Lung (tissue), 12 donors: ENCODE measurements around the gene STEAP3. TPM values are rescaled to one million over a fixed set of nuclear protein-coding genes. Genes with fewer than 3 reads are reported as not detected.

Experiments
- ATAC-seq: fragments of 200-7000 bp; cut with Tn5 transposase; one replicate; pipeline ENCODE4 v1.9.1; 2020; ENCODE audit warnings: moderate number of reproducible peaks; ENCODE audit not compliant: insufficient read depth, low FRiP score
- DNase-seq, 3 donors: peaks; one replicate each; pipeline ENCODE4 v3.0.0-alpha.2; 2013 to 2017
- H3K27ac ChIP-seq, 2 donors: one replicate each; pipeline ENCODE4 v1.5.1; 2013; ENCODE audit warnings: mild to moderate bottlenecking in 2 of 2, moderate library complexity in 2 of 2, control low read depth in 1 of 2, inconsistent platforms in 1 of 2, low read depth in 1 of 2, low read length in 1 of 2
- H3K27me3 ChIP-seq, 3 donors: one replicate each; pipeline ENCODE4 v1.5.1; 2013; ENCODE audit warnings: low read length in 2 of 3; ENCODE audit not compliant: control insufficient read depth in 3 of 3, insufficient read depth in 3 of 3
- H3K36me3 ChIP-seq, 4 donors: one replicate each; pipeline ENCODE4 v1.5.1; 2013; ENCODE audit warnings: low read length in 4 of 4, mild to moderate bottlenecking in 1 of 4, moderate library complexity in 1 of 4; ENCODE audit not compliant: control insufficient read depth in 4 of 4, insufficient read depth in 4 of 4
- H3K4me1 ChIP-seq, 5 donors: one replicate each; pipeline ENCODE4 v1.5.1; 2013; ENCODE audit warnings: low read length in 5 of 5, mild to moderate bottlenecking in 2 of 5, moderate library complexity in 1 of 5; ENCODE audit not compliant: control insufficient read depth in 5 of 5, insufficient read depth in 5 of 5
- H3K4me3 ChIP-seq: one replicate; pipeline ENCODE4 v1.5.1; 2013; ENCODE audit warnings: mild to moderate bottlenecking, control low read depth, moderate library complexity
- H3K9ac ChIP-seq, 2 donors: one replicate each; pipeline ENCODE4 v1.5.1; 2013; ENCODE audit warnings: low read length in 2 of 2, control low read depth in 1 of 2; ENCODE audit not compliant: insufficient read depth in 1 of 2
- H3K9me3 ChIP-seq, 4 donors: one replicate each; pipeline ENCODE4 v1.5.1; 2013; ENCODE audit warnings: low read length in 3 of 4, mild to moderate bottlenecking in 1 of 4, moderate library complexity in 1 of 4; ENCODE audit not compliant: control insufficient read depth in 4 of 4, insufficient read depth in 3 of 4
- CTCF ChIP-seq: IDR thresholded peaks from 2 replicates; pipeline ENCODE4 v1.5.1; 2012; ENCODE audit warnings: mild to moderate bottlenecking; ENCODE audit errors: control extremely low read depth, extremely low read depth
- WGBS, 2 donors: extraction: QIAGEN DNeasy Blood & Tissue Kit; methylation state at CpG; one replicate each; pipeline ENCODE4 v1.1.7; 2013; 5-methylcytosine and 5-hydroxymethylcytosine counted together
- polyA plus RNA-seq, 2 donors: library from polyadenylated mRNA; stranded (reverse); fragments of 200-250 nt; gene quantifications; one replicate each; pipeline ENCODE4 v1.2.1, GENCODE V29; 2013
- total RNA-seq, 2 donors: library from RNA; depleted of rRNA in 1 of 2; stranded (reverse); fragments of >200 nt in 1 of 2; gene quantifications; one replicate each; pipeline ENCODE4 v1.2.1, GENCODE V29; 2014 to 2021
- donor health status: control.
- donor health status: control.
- donor health status: Bipolar disorder and iron deficiency.
- donor health status: healthy.
- donor health status: DM: yes; HTN: yes; CAD: no.

The STEAP3 gene
- total and polyA plus RNA-seq, 4 donors = 4.3 to 47.8 (median 20.1) TPM

- H3K27me3 ChIP-seq = no peaks in the 10 kb centered on the region
- ATAC-seq (no peak), DNase-seq (no peak)
- H3K27ac ChIP-seq = no peak overlapping the region
- H3K36me3 ChIP-seq = no peaks in the 10 kb centered on the region
- H3K9me3 ChIP-seq = no peaks in the 10 kb centered on the region
- no peak overlapping the region for H3K4me3 ChIP-seq
- 61 to 67% methylated on average over 2 of the region's 2 CpGs for WGBS, 2 donors
- no peak overlapping the region for H3K9ac ChIP-seq
- H3K4me1 ChIP-seq = no peaks in the 10 kb centered on the region
- no peak for TF ChIP-seq CTCF
These were observed 44.4 kb upstream of the STEAP3 start for GRCh38 chr2:119179202-119179601.

GRCh38 chr2:119179991-119180390 is 43.6 kb upstream of the STEAP3 start:
- WGBS, 2 donors = 83 to 91% methylated on average over 7 of the region's 7 CpGs
- ATAC-seq = no peak
- Histone ChIP-seq H3K4me1 (no peaks in the 10 kb centered on the region), H3K27ac (no peak overlapping the region), H3K9ac (no peak overlapping the region), H3K9me3 (no peaks in the 10 kb centered on the region), H3K27me3 (no peaks in the 10 kb centered on the region), H3K36me3 (no peaks in the 10 kb centered on the region), H3K4me3 (no peak overlapping the region)
- TF ChIP-seq CTCF = no peak
- DNase-seq = no peak

GRCh38 chr2:119180892-119181291 is 42.7 kb upstream of the STEAP3 start:
- Histone ChIP-seq H3K27me3 (no peaks in the 10 kb centered on the region), H3K9ac (no peak overlapping the region), H3K9me3 (no peaks in the 10 kb centered on the region), H3K36me3 (no peaks in the 10 kb centered on the region), H3K27ac (no peak overlapping the region), H3K4me1 (no peaks in the 10 kb centered on the region), H3K4me3 (no peak overlapping the region)
- ATAC-seq (no peak), DNase-seq (no peak)
- WGBS, 2 donors = 82 to 84% methylated on average over 5 of the region's 5 CpGs
- TF ChIP-seq CTCF = no peak

- ATAC-seq = no peak
- WGBS, 2 donors = 90 to 94% methylated on average over 10 of the region's 10 CpGs
- Histone ChIP-seq H3K4me3 (no peak overlapping the region), H3K4me1 (no peaks in the 10 kb centered on the region), H3K9me3 (no peaks in the 10 kb centered on the region), H3K9ac (no peak overlapping the region), H3K27me3 (no peaks in the 10 kb centered on the region), H3K27ac (no peak overlapping the region), H3K36me3 (no peaks in the 10 kb centered on the region)
- TF ChIP-seq CTCF = no peak
- no peak for DNase-seq
These were observed 42.2 kb upstream of the STEAP3 start for GRCh38 chr2:119181391-119181790.
